Skeletal muscle tissue (tissue), 4 donors: Measurements from ENCODE around the gene PCDHA7. TPM values are rescaled to one million over a fixed set of nuclear protein-coding genes. Genes with fewer than 3 reads are reported as not detected.
"Not testable (repeated sequence)": the region's sequence is repeated elsewhere in the genome, so short reads cannot be mapped to it uniquely, and the experiment has no call there.

ENCODE experiments used
- H3K27ac ChIP-seq: one replicate; pipeline ENCODE4 v1.7.0; 2013; ENCODE audit warnings: mild to moderate bottlenecking, low read depth, low read length, inconsistent platforms
- H3K27me3 ChIP-seq, 3 donors: one replicate each; pipeline ENCODE4 v1.7.0; 2013; ENCODE audit warnings: low read length in 3 of 3; ENCODE audit not compliant: control insufficient read depth in 3 of 3, insufficient read depth in 3 of 3
- H3K36me3 ChIP-seq, 3 donors: one replicate each; pipeline ENCODE4 v1.7.0; 2013; ENCODE audit warnings: low read length in 3 of 3; ENCODE audit not compliant: control insufficient read depth in 3 of 3, insufficient read depth in 3 of 3
- H3K4me1 ChIP-seq, 3 donors: one replicate each; pipeline ENCODE4 v1.7.0; 2013; ENCODE audit warnings: low read length in 3 of 3, mild to moderate bottlenecking in 3 of 3; ENCODE audit not compliant: control insufficient read depth in 3 of 3, insufficient read depth in 3 of 3
- H3K4me3 ChIP-seq, 3 donors: one replicate each; pipeline ENCODE4 v1.7.0; 2013; ENCODE audit warnings: low read length in 3 of 3
- H3K9ac ChIP-seq, 3 donors: one replicate each; pipeline ENCODE4 v1.7.0; 2013; ENCODE audit warnings: low read length in 3 of 3, mild to moderate bottlenecking in 3 of 3, moderate library complexity in 2 of 3, low read depth in 1 of 3
- H3K9me3 ChIP-seq, 3 donors: one replicate each; pipeline ENCODE4 v1.7.0; 2013; ENCODE audit warnings: low read length in 3 of 3; ENCODE audit not compliant: control insufficient read depth in 3 of 3
- total RNA-seq: library from RNA; depleted of rRNA; stranded (reverse); fragments of >200 nt; gene quantifications from one replicate; pipeline ENCODE4 v1.2.3, GENCODE V29; 2014
- donor health status: Osteomylitis.

Gene PCDHA7
- total RNA-seq, 1 donor from 2014 or later: 0.52 TPM

DNA sequence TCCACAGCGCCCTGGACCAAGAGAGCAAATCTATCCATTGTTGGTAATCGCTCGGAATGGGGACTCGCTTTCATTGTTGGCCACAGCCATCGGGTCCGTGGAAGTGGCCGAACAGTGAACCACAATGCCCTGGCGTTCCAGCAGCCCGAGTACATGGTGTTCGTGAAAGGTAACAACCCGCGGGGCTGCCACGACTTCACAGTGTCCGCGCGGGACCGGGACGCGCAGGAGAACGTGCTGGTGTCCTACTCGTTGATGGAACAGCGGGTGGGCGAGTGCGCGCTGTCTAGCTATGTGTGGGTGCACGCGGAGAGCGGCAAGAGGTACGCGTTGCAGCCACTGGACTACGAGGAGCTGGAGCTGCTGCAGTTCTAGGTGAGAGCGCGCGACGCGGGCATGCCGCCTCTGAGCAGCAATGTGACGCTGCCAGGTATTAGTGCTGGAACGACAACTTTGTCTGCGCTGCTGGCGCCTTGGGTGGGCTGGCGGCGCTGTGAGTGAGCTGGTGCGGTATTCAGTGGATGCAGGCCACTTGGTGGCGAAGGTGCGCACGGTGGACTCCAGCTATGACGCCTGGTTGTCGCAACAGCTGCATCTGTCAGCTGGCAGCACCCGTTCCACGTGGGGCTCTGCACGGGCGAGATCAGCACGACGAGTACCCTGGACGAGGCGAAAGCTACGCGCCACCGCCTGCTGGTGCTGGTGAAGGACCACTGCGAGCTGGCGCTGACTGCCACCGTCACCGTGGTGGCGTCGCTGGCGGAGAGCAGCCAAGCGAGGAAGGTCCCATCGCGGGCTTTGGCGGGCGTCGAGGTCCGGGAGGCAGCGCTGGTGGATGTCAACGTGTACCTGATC is 28.6 kb downstream of the PCDHA7 start:
- H3K9me3 ChIP-seq: peaks cover 5 to 11% (median 9%) of the 10 kb centered on the region in 3 donors
- peaks cover 0 to 5% (median 0%) of the 10 kb centered on the region in 3 donors for H3K27me3 ChIP-seq

GRCh38 chr5:140868721-140869554 is 34.9 kb downstream of the PCDHA7 start, which contains the start of gene PCDHA11:
Gene PCDHA11 (plus strand): TSS chr5:140868957. CDS start chr5:140869104, 147 bp downstream.
- Histone ChIP-seq H3K36me3 (no peaks in the 10 kb centered on the region), H3K9me3 (peaks cover 3 to 11% (median 3%) of the 10 kb centered on the region in 3 donors), H3K27ac (no peak within 1 kb of the TSS), H3K4me1 (no peaks in the 10 kb centered on the region), H3K4me3 (no peak within 1 kb of the TSS), H3K9ac (no peak within 1 kb of the TSS), H3K27me3 (peaks cover 0 to 4% (median 0%) of the 10 kb centered on the region in 3 donors)

More for the DNA sequence above, 28.6 kb downstream of the PCDHA7 start:
- Histone ChIP-seq H3K36me3 (no peaks in the 10 kb centered on the region), H3K4me1 (no peaks in the 10 kb centered on the region), H3K9ac (no peak overlapping the region), H3K4me3 (no peak overlapping the region), H3K27ac (no peak overlapping the region)

GRCh38 chr5:140869555-140869886 is 35.5 kb downstream of the PCDHA7 start:
- H3K27me3 ChIP-seq: peaks cover 0 to 4% (median 0%) of the 10 kb centered on the region in 3 donors
- peaks cover 3 to 11% (median 3%) of the 10 kb centered on the region in 3 donors for H3K9me3 ChIP-seq
- H3K4me1 ChIP-seq: no peaks in the 10 kb centered on the region
- no peaks in the 10 kb centered on the region for H3K36me3 ChIP-seq
- no peak overlapping the region for H3K9ac ChIP-seq
- H3K4me3 ChIP-seq: no peak overlapping the region
- no peak overlapping the region for H3K27ac ChIP-seq

- Histone ChIP-seq H3K4me1 (no peaks in the 10 kb centered on the region), H3K36me3 (no peaks in the 10 kb centered on the region), H3K9ac (no peak overlapping the region), H3K27ac (no peak overlapping the region), H3K9me3 (peaks cover 3 to 11% (median 3%) of the 10 kb centered on the region in 3 donors), H3K4me3 (peak overlapping the region in 1 of 3 donors; percentile 13), H3K27me3 (peaks cover 0 to 8% (median 6%) of the 10 kb centered on the region in 3 donors)
These were observed 36.4 kb downstream of the PCDHA7 start for GRCh38 chr5:140870221-140871201.

DNA sequence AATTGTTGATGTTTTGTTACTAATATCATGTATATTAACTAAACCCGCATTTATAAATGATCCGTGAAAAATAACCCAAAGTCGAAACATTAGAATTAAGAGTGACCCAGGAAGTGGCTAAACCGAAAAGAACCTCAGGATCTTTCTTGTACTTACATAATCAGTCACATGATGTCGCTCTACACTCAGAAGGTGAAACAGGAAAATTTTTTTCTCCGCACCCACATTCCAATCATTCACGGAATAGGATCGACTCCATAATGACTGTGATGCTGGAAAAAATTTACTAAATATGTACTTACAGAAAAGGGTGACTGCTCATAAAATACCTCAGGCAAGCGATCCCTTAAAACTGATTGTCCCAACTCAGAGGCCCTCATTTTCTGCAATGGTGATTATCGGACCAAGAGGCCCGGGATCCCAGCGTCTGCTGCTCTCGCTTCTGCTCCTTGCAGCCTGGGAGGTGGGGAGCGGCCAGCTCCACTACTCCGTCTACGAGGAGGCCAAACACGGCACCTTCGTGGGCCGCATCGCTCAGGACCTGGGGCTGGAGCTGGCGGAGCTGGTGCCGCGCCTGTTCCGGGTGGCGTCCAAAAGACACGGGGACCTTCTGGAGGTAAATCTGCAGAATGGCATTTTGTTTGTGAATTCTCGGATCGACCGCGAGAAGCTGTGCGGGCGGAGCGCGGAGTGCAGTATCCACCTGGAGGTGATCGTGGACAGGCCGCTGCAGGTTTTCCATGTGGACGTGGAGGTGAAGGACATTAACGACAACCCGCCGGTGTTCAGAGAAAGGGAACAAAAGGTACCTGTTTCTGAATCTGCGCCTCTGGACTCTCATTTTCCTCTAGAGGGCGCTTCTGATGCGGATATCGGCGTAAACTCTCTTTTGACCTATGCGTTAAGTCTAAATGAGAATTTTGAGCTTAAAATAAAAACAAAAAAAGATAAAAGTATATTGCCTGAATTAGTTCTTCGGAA is 41.3 kb downstream of the PCDHA7 start, which contains the start of gene PCDHA12:
TSS of gene PCDHA12 (plus strand) at position 224 of the 981 bp plus-strand sequence. CDS start at position 389, 165 bp downstream.
- peaks cover 5 to 11% (median 6%) of the 10 kb centered on the region in 3 donors for H3K9me3 ChIP-seq
- no peak within 1 kb of the TSS for H3K9ac ChIP-seq
- no peaks in the 10 kb centered on the region for H3K36me3 ChIP-seq
- H3K27me3 ChIP-seq: peaks cover 0 to 10% (median 10%) of the 10 kb centered on the region in 3 donors
- no peak within 1 kb of the TSS for H3K4me3 ChIP-seq
- no peak within 1 kb of the TSS for H3K27ac ChIP-seq
- H3K4me1 ChIP-seq: no peaks in the 10 kb centered on the region

- H3K9me3 ChIP-seq: not testable (repeated sequence)
These were observed 42.6 kb downstream of the PCDHA7 start for GRCh38 chr5:140876541-140877261.

DNA sequence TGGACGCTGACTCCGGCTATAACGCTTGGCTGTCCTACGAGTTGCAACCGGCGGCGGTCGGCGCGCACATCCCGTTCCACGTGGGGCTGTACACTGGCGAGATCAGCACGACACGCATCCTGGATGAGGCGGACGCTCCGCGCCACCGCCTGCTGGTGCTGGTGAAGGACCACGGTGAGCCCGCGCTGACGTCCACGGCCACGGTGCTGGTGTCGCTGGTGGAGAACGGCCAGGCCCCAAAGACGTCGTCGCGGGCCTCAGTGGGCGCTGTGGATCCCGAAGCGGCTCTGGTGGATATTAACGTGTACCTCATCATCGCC is 43.2 kb downstream of the PCDHA7 start:
- Histone ChIP-seq H3K4me3 (no peak overlapping the region), H3K27me3 (peaks cover 0 to 13% (median 10%) of the 10 kb centered on the region in 3 donors), H3K9me3 (peaks cover 5 to 6% (median 5%) of the 10 kb centered on the region in 3 donors)

More at GRCh38 chr5:140876541-140877261, 42.6 kb downstream of the PCDHA7 start:
- not testable (repeated sequence) for H3K36me3 ChIP-seq, H3K4me1 ChIP-seq, H3K27me3 ChIP-seq, H3K9ac ChIP-seq, H3K4me3 ChIP-seq, H3K27ac ChIP-seq

GRCh38 chr5:140881889-140882590 is 48.0 kb downstream of the PCDHA7 start, which contains the start of gene PCDHA13:
Gene PCDHA13 (plus strand): TSS chr5:140882124. CDS start chr5:140882269, 145 bp downstream.
- Histone ChIP-seq H3K9ac (no peak within 1 kb of the TSS), H3K36me3 (no peaks in the 10 kb centered on the region), H3K27ac (no peak within 1 kb of the TSS), H3K4me3 (no peak within 1 kb of the TSS), H3K27me3 (peaks cover 0 to 13% (median 4%) of the 10 kb centered on the region in 3 donors), H3K9me3 (peaks cover 0 to 7% (median 0%) of the 10 kb centered on the region in 3 donors), H3K4me1 (no peaks in the 10 kb centered on the region)

More for the DNA sequence above, 43.2 kb downstream of the PCDHA7 start:
- H3K9ac ChIP-seq: no peak overlapping the region
- H3K27ac ChIP-seq: no peak overlapping the region
- no peaks in the 10 kb centered on the region for H3K4me1 ChIP-seq
- H3K36me3 ChIP-seq: no peaks in the 10 kb centered on the region
